Esophagus squamous epithelium (tissue), 4 donors: ENCODE results near the gene ENOPH1.

ENCODE experiments used
- CTCF ChIP-seq, 6 experiments: fragments of 450-650 bp in 4 of 6; fragments of 200-600 bp in 2 of 6; sonication (generic) in 2 of 6; IDR thresholded peaks; one replicate each; pipeline ENCODE4 v1.5.1; 2016 to 2019; ENCODE audit warnings: antibody characterized with exemption in 6 of 6, mild to moderate bottlenecking in 4 of 6, moderate library complexity in 4 of 6
- POLR2A ChIP-seq, 4 donors: fragments of 450-650 bp; IDR thresholded peaks; one replicate each; pipeline ENCODE4 v1.6.1; 2017; ENCODE audit warnings: antibody characterized with exemption in 4 of 4, mild to moderate bottlenecking in 4 of 4, moderate library complexity in 3 of 4

- TF ChIP-seq POLR2A (IDR thresholded peaks at IDR 0.05) (no peak), CTCF (IDR thresholded peaks at IDR 0.05) (no peak)
Observed at GRCh38 chr4:82415922-82416365, 14.4 kb upstream of the ENOPH1 start.
